ENCODE data around the gene TCP10L. TPM values are rescaled to one million over a fixed set of nuclear protein-coding genes. Genes with fewer than 3 reads are reported as not detected.

The TCP10L gene
- total RNA-seq, 1 donor from 2014 or later: 0.34 TPM

Other genes with a start within 250 kb of the TCP10L start
- 17.8 and 19.2 TPM in 2 replicates for gene URB1, start 192.5 kb downstream of the TCP10L start, total RNA-seq
- gene EVA1C, start 172.8 kb downstream of the TCP10L start, total RNA-seq: not detected in 2 replicates
- gene CFAP298, start 26.9 kb upstream of the TCP10L start, total RNA-seq: 28.2 and 28.7 TPM in 2 replicates
- gene SYNJ1, start 142.5 kb upstream of the TCP10L start, total RNA-seq: 11.9 and 12.9 TPM in 2 replicates
- gene PAXBP1, start 186.2 kb upstream of the TCP10L start, total RNA-seq: 20.5 and 25.8 TPM in 2 replicates